Measurements from ENCODE around the gene PSAP. TPM values are rescaled to one million over a fixed set of nuclear protein-coding genes. Genes with fewer than 3 reads are reported as not detected.
A peak's percentile ranks its signal among the peaks of the same experiment; 100 is the strongest.

Gene PSAP
- polyA plus RNA-seq, 2 of the 4 experiments (the other 2 are of a cell fraction) = 690 to 1,519 TPM

DNA sequence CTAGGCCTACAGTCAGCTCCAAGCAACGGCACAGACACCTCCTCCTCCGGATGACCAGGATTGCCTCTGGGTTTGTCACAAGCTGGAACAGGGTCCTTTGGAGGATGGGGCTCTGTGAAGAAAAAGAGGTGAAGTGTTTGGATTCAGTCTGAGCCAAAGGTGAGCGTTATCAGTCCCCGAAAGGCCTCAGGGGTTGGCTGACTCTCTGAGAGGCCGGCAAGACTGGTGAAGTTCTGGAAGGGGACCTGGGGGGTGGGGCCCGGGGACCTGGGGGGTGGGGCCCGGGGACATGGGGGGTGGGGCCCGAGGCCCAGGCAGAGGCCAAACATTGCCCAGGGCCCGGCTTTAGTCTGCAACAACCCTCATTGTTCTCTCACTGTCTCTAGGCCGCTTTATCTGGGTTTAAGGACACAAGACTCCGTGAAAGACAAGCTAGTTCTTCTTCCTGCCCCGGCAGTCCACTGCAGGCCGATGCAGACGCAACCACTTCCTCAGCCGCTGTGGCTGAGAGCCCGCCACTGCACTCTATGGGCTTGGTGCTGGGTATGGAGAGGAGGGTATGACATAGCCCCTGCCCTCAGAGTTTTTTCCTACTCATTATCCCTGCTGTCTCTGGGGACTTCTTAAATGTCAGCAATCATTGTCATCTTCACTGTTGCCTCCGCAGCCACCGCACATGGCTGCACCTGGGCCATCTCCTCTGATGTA lies 27.4 kb upstream of the PSAP start:
- ATAC-seq = no peak
- H3K4me3 ChIP-seq = no peak overlapping the region
- CTCF ChIA-PET = interaction anchor here (0.6 to 1.3 kb wide), 6 partner anchors 9 to 171 kb away, joined by 3 to 6 read pairs (median 4); no protein-coding TSS in a partner anchor
- no peak overlapping the region for H3K4me2 ChIP-seq
- no peak for TF ChIP-seq KDM5A (IDR thresholded peaks at IDR 0.05)
- TF ChIP-seq CBX2 (IDR thresholded peaks at IDR 0.05; ENCODE audit: borderline replicate concordance, low read depth) = no peak
- TF ChIP-seq E2F6 (IDR thresholded peaks at IDR 0.05; ENCODE audit: borderline replicate concordance, low read depth) = no peak
- TF ChIP-seq, protein P1, sequence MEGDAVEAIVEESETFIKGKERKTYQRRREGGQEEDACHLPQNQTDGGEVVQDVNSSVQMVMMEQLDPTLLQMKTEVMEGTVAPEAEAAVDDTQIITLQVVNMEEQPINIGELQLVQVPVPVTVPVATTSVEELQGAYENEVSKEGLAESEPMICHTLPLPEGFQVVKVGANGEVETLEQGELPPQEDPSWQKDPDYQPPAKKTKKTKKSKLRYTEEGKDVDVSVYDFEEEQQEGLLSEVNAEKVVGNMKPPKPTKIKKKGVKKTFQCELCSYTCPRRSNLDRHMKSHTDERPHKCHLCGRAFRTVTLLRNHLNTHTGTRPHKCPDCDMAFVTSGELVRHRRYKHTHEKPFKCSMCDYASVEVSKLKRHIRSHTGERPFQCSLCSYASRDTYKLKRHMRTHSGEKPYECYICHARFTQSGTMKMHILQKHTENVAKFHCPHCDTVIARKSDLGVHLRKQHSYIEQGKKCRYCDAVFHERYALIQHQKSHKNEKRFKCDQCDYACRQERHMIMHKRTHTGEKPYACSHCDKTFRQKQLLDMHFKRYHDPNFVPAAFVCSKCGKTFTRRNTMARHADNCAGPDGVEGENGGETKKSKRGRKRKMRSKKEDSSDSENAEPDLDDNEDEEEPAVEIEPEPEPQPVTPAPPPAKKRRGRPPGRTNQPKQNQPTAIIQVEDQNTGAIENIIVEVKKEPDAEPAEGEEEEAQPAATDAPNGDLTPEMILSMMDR (IDR thresholded peaks at IDR 0.05) = no peak
- TF ChIP-seq ZC3H11A (IDR thresholded peaks at IDR 0.05) = no peak
- TF ChIP-seq ZSCAN20 (CRISPR knock-in tag; IDR thresholded peaks at IDR 0.05) = no peak
- TF ChIP-seq ZFP36 (IDR thresholded peaks at IDR 0.05; ENCODE audit: borderline replicate concordance, partially characterized antibody) = no peak
- no peak for TF ChIP-seq CHD2 (IDR thresholded peaks at IDR 0.05; ENCODE audit: low read length, partially characterized antibody)
- TF ChIP-seq RFX5 (IDR thresholded peaks at IDR 0.05) = no peak
- POLR2A ChIA-PET = interaction anchor here (0.6 to 1.3 kb wide), 3 partner anchors 10 to 27 kb away, joined by 3 to 6 read pairs (median 4); partner anchors contain the start of gene PSAP
- WGBS (ENCODE audit: missing lambda C conversion rate) = 55% methylated on average over 18 of the region's 18 CpGs
- no peak for FAIRE-seq
- DNase-seq (ENCODE audit: low read depth in 1 of 2, low spot score in 1 of 2) = no peak
- no peaks in the 10 kb centered on the region for H3K9me3 ChIP-seq
- H3K27ac ChIP-seq = peak overlapping the region; percentile 13 to 77; a peak in 4 of 6 replicates
- peaks cover 35% of the 10 kb centered on the region for H3K4me1 ChIP-seq

DNA sequence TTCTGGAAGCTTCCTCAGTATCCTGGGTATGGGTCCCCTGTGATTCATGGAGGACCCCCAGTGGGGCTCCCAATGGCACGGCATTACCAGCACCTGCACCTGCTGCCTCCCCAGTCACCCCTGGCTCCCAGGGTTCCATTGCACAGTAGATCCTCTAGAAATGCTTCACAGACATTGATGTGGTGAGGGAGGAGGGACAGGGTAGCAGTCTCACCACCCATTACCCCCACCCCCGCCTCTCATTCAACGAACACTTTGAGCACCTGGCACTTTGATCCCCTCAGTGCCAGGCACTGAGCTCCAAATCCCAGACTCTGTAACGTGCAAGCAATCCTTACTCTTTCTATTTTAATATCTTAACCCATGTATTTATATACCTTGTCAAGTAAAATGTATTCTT lies 26.8 kb upstream of the PSAP start:
- ChIA-PET POLR2A (interaction anchor here (0.6 to 1.2 kb wide), 2 partner anchors 9 to 17 kb away, joined by 3 to 4 read pairs; no protein-coding TSS in a partner anchor), CTCF (interaction anchor here (0.6 to 1.3 kb wide), 3 partner anchors 10 to 171 kb away, joined by 3 to 6 read pairs (median 4); no protein-coding TSS in a partner anchor)
- peaks cover 35% of the 10 kb centered on the region for H3K4me1 ChIP-seq
- FAIRE-seq (no peak), DNase-seq (ENCODE audit: low read depth in 1 of 2, low spot score in 1 of 2) (no peak), ATAC-seq (no peak)
- no peak for TF ChIP-seq EHMT2 (IDR thresholded peaks at IDR 0.05; ENCODE audit: low read depth)
- no peak for TF ChIP-seq MYC (IDR thresholded peaks at IDR 0.05; ENCODE audit: borderline replicate concordance, low read length)
- TF ChIP-seq KDM5A (IDR thresholded peaks at IDR 0.05) = no peak
- no peak for TF ChIP-seq RCOR1 (IDR thresholded peaks at IDR 0.05; ENCODE audit: low read depth, low read length)
- TF ChIP-seq USF2 (IDR thresholded peaks at IDR 0.05) = no peak
- TF ChIP-seq NFE2L2 (conservative IDR thresholded peaks at IDR 0.05; ENCODE audit: low read length) = no peak
- TF ChIP-seq ZNF302 (CRISPR knock-in tag; IDR thresholded peaks at IDR 0.05) = no peak
- TF ChIP-seq TP53 (CRISPR knock-in tag; IDR thresholded peaks at IDR 0.05) = no peak
- TF ChIP-seq HEYL (CRISPR knock-in tag; IDR thresholded peaks at IDR 0.05) = no peak
- no peak for TF ChIP-seq SREBF2 (IDR thresholded peaks at IDR 0.05)
- no peak for TF ChIP-seq HOXA7 (CRISPR knock-in tag; IDR thresholded peaks at IDR 0.05)
- TF ChIP-seq FOSL2 (IDR thresholded peaks at IDR 0.05) = no peak
- no peak for TF ChIP-seq FOSL2 (CRISPR knock-in tag; IDR thresholded peaks at IDR 0.05)
- TF ChIP-seq NPAS2 (CRISPR knock-in tag; IDR thresholded peaks at IDR 0.05; ENCODE audit: borderline replicate concordance) = no peak
- TF ChIP-seq JUNB (IDR thresholded peaks at IDR 0.05) = no peak
- TF ChIP-seq EHF (CRISPR knock-in tag; IDR thresholded peaks at IDR 0.05) = no peak
- TF ChIP-seq POLR2A (IDR thresholded peaks at IDR 0.05; ENCODE audit: low read length) = no peak
- no peak for TF ChIP-seq CBX8 (IDR thresholded peaks at IDR 0.05)
- no peak for TF ChIP-seq RAD21 (conservative IDR thresholded peaks at IDR 0.05 in 1 of 2, IDR thresholded peaks at IDR 0.05 in 1 of 2)
- TF ChIP-seq CBX2 (IDR thresholded peaks at IDR 0.05; ENCODE audit: borderline replicate concordance, low read depth) = no peak
- TF ChIP-seq, protein P2, sequence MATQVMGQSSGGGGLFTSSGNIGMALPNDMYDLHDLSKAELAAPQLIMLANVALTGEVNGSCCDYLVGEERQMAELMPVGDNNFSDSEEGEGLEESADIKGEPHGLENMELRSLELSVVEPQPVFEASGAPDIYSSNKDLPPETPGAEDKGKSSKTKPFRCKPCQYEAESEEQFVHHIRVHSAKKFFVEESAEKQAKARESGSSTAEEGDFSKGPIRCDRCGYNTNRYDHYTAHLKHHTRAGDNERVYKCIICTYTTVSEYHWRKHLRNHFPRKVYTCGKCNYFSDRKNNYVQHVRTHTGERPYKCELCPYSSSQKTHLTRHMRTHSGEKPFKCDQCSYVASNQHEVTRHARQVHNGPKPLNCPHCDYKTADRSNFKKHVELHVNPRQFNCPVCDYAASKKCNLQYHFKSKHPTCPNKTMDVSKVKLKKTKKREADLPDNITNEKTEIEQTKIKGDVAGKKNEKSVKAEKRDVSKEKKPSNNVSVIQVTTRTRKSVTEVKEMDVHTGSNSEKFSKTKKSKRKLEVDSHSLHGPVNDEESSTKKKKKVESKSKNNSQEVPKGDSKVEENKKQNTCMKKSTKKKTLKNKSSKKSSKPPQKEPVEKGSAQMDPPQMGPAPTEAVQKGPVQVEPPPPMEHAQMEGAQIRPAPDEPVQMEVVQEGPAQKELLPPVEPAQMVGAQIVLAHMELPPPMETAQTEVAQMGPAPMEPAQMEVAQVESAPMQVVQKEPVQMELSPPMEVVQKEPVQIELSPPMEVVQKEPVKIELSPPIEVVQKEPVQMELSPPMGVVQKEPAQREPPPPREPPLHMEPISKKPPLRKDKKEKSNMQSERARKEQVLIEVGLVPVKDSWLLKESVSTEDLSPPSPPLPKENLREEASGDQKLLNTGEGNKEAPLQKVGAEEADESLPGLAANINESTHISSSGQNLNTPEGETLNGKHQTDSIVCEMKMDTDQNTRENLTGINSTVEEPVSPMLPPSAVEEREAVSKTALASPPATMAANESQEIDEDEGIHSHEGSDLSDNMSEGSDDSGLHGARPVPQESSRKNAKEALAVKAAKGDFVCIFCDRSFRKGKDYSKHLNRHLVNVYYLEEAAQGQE (IDR thresholded peaks at IDR 0.05) = no peak
- H3K4me3 ChIP-seq = no peak overlapping the region
- H3K9me3 ChIP-seq = no peaks in the 10 kb centered on the region
- H3K4me2 ChIP-seq = no peak overlapping the region
- H3K27ac ChIP-seq = peak overlapping the region; percentile 13 to 77; a peak in 4 of 6 replicates
- WGBS (ENCODE audit: missing lambda C conversion rate) = 89% methylated on average over 2 of the region's 4 CpGs
